ENCODE results near the gene POM121C.
"Not testable (repeated sequence)": the region's sequence is repeated elsewhere in the genome, so short reads cannot be mapped to it uniquely, and the experiment has no call there.

POM121C gene

GRCh38 chr7:75485979-75486643 is at the start of gene POM121C:
Gene POM121C (minus strand): TSS chr7:75486299. CDS start chr7:75441496, 44,803 bp downstream.
- POLR2A ChIA-PET (ENCODE audit: low non-redundant PET); CTCF ChIA-PET: not testable (repeated sequence)
- H3K27ac ChIP-seq, result peak within 1 kb of the TSS; percentile 82
- peak; percentile 74 for DNase-seq (ENCODE audit: low spot score)

GRCh38 chr7:75534727-75535307 is 48.7 kb upstream of the POM121C start:
- CTCF ChIA-PET, result no interaction called here
- no peak for DNase-seq (ENCODE audit: low spot score)
- H3K27ac ChIP-seq, result peak overlapping the region; percentile 14; the same call in 1 of the 2 replicates
- POLR2A ChIA-PET (ENCODE audit: low non-redundant PET), result no interaction called here
- TF ChIP-seq, protein P1, sequence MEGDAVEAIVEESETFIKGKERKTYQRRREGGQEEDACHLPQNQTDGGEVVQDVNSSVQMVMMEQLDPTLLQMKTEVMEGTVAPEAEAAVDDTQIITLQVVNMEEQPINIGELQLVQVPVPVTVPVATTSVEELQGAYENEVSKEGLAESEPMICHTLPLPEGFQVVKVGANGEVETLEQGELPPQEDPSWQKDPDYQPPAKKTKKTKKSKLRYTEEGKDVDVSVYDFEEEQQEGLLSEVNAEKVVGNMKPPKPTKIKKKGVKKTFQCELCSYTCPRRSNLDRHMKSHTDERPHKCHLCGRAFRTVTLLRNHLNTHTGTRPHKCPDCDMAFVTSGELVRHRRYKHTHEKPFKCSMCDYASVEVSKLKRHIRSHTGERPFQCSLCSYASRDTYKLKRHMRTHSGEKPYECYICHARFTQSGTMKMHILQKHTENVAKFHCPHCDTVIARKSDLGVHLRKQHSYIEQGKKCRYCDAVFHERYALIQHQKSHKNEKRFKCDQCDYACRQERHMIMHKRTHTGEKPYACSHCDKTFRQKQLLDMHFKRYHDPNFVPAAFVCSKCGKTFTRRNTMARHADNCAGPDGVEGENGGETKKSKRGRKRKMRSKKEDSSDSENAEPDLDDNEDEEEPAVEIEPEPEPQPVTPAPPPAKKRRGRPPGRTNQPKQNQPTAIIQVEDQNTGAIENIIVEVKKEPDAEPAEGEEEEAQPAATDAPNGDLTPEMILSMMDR (conservative IDR thresholded peaks at IDR 0.05; ENCODE audit: low read depth), result no peak

GRCh38 chr7:75533926-75534325 is 47.8 kb upstream of the POM121C start:
- H3K27ac ChIP-seq, result no peak overlapping the region
- DNase-seq (ENCODE audit: low spot score), result no peak
- ChIA-PET POLR2A (ENCODE audit: low non-redundant PET) (no interaction called here), CTCF (no interaction called here)
- TF ChIP-seq, protein P1 (conservative IDR thresholded peaks at IDR 0.05; ENCODE audit: low read depth), result no peak

- no peak for DNase-seq (ENCODE audit: low spot score)
- H3K27ac ChIP-seq, result no peak overlapping the region
- ChIA-PET CTCF (no interaction called here), POLR2A (ENCODE audit: low non-redundant PET) (no interaction called here)
- TF ChIP-seq, protein P1 (conservative IDR thresholded peaks at IDR 0.05; ENCODE audit: low read depth), result no peak
These were observed 46.5 kb upstream of the POM121C start for GRCh38 chr7:75532639-75533038.

DNA sequence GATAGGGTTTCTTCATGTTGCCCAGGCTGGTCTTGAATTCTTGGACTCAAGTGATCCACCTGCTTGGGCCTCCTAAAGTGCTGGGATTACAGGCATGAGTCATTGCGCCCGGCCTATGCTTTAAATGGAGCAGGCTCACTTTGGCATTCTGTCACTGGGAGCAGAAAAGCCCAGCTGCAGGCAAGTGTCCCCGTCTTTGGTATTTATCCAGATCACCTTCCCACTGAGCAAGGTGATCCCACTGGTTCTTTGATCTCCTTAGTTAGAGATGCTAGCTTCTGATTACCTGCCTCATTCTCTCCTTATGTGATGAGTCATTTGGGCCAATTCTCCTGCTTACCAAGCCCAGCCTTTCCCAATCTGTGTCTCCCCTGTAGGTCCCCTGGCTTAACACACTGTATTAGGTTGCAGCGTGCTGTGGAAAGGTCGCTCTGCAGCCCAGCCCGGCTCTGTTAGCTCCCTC is 45.3 kb upstream of the POM121C start:
- TF ChIP-seq, protein P1 (conservative IDR thresholded peaks at IDR 0.05; ENCODE audit: low read depth), result no peak
- POLR2A ChIA-PET (ENCODE audit: low non-redundant PET), result interaction anchor here (0.6 to 0.7 kb wide), 2 partner anchors 13 to 861 kb away, joined by 3 to 6 read pairs; no protein-coding TSS in a partner anchor
- peak overlapping the region; percentile 1 for H3K27ac ChIP-seq
- CTCF ChIA-PET, result no interaction called here
- DNase-seq (ENCODE audit: low spot score), result peak; percentile 49

DNA sequence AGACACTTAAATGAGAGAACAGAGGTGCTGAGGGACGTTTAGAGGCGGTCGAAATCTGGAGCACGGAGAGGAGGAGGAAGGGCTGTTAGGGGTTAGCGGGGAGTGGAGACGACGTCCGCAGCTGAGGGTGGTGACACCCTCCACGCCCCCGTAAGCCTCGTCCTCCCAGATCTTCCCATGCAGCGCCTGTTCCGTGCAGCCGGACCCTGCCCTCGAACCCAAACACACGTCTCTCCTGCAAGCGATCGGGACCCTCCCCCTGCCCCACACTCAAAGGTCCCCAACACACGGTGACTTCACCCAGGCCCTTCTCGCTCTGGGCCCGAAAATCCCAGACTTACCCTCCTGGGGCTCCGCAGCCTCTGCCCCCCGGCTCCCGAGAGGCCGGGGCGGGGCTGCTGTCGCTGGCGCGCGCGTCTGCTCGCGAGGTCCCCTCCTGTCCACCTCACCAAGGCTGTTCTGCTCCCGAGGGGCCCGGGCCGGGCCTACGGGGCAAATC is 41.2 kb upstream of the POM121C start:
- DNase-seq (ENCODE audit: low spot score); POLR2A ChIA-PET (ENCODE audit: low non-redundant PET); CTCF ChIA-PET: not testable (repeated sequence)
- H3K27ac ChIP-seq, result peak overlapping the region; percentile 85

DNA sequence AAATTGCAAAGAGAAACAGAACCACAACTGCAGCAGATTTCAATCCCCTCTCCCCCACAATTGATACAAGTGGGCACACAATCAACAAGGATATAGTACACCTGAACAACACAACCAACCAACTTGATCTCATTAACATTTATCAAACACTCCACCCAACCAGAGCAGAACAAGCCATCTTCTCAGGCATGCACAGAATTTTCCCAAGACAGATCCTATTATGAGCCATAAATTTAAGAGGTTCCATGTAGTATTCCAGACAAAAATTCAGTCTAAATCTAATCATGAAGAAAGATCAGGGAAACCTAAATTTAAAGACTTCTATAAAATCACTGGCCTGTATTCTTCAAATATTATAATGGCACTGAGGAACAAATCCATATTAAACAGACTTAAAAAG is 35.6 kb upstream of the POM121C start:
- H3K27ac ChIP-seq; DNase-seq (ENCODE audit: low spot score); POLR2A ChIA-PET (ENCODE audit: low non-redundant PET); CTCF ChIA-PET: not testable (repeated sequence)

DNA sequence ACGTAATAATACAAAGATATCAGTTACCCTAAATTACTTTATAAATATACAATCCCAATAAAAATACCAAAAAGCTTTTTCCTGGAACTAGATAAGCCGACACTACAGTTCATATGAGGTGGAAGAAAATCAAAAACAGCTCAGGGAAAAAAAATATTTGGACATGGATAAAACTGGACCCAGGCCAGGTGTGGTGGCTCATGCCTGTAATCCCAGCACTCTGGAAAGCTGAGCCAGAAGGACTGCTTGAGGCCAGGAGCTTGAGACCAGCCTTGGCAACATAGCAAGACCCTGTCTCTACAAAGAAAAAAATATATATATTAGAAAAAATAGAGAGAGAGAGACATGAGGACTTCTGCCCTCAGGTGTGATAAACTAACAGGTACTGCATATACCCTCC is 32.7 kb upstream of the POM121C start:
- POLR2A ChIA-PET (ENCODE audit: low non-redundant PET); DNase-seq (ENCODE audit: low spot score); CTCF ChIA-PET; H3K27ac ChIP-seq: not testable (repeated sequence)

DNA sequence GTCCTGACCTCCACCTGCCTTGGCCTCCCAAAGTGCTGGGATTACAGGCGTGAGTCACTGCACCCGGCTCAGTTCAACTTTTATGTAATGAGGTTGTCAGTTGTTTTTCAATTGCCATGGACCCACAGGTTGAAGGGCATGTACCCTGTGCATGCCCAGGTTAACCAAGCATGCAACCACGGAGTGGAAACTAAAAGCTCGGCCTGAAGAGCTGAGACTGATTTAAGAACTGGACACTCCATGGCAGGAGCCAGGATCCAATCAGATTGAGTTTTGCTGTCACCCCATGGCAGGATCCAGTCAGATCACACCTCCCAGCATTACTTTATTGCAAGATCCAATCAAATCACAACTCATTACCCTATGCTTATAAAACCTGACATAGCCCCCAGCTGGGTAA is 22.9 kb upstream of the POM121C start:
- DNase-seq (ENCODE audit: low spot score); POLR2A ChIA-PET (ENCODE audit: low non-redundant PET); H3K27ac ChIP-seq; CTCF ChIA-PET: not testable (repeated sequence)

- DNase-seq (ENCODE audit: low spot score); CTCF ChIA-PET: not testable (repeated sequence)
These were observed 5.9 kb upstream of the POM121C start, which contains the start of gene SPDYE5 for GRCh38 chr7:75492020-75492419. Gene SPDYE5 (plus strand): TSS chr7:75492320. CDS start chr7:75494048, 1,728 bp downstream.

DNA sequence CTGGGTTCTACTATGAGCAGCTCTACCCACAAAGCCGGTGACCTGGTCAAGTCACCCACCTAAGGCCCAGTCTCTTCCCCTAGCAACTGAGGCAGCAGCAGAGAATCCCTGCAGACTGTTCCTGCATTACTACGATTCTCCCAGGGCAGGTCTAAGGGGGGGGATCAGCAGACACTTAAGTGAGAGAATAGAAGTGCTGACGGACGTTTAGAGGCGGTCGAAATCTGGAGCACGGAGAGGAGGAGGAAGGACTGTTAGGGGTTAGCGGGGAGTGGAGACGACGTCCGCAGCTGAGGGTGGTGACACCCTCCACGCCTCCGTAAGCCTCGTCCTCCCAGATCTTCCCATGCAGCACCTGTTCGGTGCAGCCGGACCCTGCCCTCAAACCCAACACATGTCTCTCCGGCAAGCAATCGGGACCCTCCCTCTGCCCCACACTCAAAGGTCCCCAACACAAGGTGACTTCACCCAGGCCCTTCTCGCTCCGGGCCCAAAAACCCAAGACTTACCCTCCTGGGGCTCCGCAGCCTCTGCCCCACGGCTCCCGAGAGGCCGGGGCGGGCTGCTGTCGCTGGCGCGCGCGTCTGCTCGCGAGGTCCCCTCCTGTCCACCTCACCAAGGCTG is 632 bp downstream of the POM121C start:
- CTCF ChIA-PET; POLR2A ChIA-PET (ENCODE audit: low non-redundant PET); DNase-seq (ENCODE audit: low spot score): not testable (repeated sequence)
- peak overlapping the region; percentile 82 for H3K27ac ChIP-seq

More at GRCh38 chr7:75492020-75492419, 5.9 kb upstream of the POM121C start, which contains the start of gene SPDYE5:
- POLR2A ChIA-PET (ENCODE audit: low non-redundant PET); H3K27ac ChIP-seq: not testable (repeated sequence)

GRCh38 chr7:75480313-75480712 is 5.8 kb downstream of the POM121C start:
- DNase-seq (ENCODE audit: low spot score); CTCF ChIA-PET; H3K27ac ChIP-seq; POLR2A ChIA-PET (ENCODE audit: low non-redundant PET): not testable (repeated sequence)
